Activated CD8-positive, alpha-beta memory T cell treated with anti-CD3 and anti-CD28 coated beads, Interleukin-2, amount 50 U/mL, for 1 hour (primary cell): Measurements from ENCODE around the gene ATAD1.
"Not testable (repeated sequence)": the region's sequence is repeated elsewhere in the genome, so short reads cannot be mapped to it uniquely, and the experiment has no call there.

Source experiments
- DNase-seq: peaks from one replicate; pipeline ENCODE4 v3.0.0-alpha.2; 2020; ENCODE audit errors: extremely low read depth

ATAD1 gene, protein sequence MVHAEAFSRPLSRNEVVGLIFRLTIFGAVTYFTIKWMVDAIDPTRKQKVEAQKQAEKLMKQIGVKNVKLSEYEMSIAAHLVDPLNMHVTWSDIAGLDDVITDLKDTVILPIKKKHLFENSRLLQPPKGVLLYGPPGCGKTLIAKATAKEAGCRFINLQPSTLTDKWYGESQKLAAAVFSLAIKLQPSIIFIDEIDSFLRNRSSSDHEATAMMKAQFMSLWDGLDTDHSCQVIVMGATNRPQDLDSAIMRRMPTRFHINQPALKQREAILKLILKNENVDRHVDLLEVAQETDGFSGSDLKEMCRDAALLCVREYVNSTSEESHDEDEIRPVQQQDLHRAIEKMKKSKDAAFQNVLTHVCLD

DNA sequence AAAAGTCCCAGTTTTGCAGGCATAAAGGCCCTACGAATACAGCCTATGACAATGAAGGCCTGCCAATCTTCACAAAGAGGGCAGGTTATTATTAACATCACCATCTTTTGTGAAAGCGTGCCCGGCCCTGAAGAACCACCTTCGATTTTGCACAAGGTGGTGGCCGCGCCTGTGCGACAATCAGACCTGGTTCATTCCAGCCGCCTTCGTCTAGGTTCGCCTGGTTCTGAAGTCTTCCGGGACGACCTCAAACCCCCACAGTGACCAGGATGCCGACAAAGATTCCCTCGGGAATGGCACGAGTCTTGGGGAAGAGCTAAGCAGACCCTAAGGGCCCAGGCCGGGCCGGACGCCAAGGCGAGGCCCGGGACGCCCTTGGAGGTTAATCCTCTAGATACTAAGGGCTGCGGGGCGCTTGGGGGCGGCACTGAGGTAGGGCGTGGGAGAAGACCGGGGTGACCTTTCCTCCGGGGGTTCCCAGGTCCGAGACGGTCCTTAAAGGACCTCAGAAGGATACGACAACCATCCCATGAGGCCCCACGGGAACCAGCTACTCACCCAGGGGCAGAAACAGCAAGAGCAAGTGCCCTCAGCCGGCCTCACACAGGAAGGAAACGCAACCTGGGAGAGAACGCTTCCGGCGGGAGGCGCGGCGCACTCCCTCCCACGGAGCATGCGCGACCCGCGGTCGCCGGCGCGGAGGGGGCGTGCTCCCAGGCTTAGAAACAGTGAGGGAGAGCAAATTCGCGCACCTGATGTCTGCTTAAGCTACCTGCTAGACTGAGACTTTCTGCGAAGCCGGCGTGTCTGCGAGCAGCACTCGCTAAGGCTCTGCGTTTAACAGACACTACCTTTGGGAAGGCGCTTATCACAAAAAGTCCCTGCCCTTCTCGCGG, at the start of gene ATAD1:
Gene ATAD1, minus strand, starts transcription at position 618 of the 896 bp plus-strand sequence. CDS start 3,627 bp downstream, outside the sequence.
- peak; percentile 59 for DNase-seq

DNA sequence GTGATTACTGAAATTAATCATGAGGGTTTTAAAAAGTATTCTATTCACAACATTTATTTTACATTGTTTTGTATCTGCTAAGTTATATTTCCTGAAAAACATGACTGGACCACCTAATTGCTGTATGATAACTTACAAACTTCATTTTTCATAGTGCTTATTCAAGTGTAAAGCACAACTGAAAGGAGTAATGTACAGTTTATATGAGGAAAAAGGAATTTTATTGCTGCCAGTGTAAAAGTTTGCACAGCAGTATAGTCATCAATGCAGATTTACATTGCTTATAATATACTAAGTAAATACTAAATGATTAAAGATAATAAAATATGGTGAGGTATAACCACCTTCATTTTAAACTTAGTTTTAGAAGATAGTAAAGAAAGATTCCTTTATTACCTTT, 49.4 kb upstream of the ATAD1 start:
- no peak for DNase-seq

DNA sequence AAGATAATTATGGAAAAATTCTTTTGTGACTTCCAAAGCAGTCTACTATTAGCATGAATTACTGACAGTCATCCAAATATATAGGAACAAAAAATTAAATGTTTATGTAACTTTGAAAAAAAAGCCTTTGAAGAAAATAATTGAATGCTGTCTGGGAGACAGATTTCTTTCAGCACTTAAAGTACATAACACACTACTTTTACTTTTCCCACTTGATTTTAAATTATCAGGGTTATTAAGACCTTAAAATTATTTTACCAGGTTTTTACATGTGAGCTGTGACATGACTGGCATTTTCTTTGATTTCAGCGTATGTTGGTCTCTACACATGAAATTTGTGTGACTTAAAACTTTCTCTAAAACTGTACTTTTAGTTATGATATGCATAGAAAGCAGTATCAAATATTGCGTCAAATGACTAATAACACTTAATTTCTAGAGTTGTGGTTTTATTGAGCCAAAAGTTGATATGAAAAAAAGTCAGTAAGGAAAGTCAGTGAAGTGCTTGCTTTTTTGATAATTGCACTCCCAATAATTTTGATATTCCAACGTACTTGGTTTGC, 48.5 kb upstream of the ATAD1 start:
- DNase-seq = no peak

- DNase-seq = no peak
Measured at GRCh38 chr10:87865241-87865881, 47.3 kb upstream of the ATAD1 start.

DNA sequence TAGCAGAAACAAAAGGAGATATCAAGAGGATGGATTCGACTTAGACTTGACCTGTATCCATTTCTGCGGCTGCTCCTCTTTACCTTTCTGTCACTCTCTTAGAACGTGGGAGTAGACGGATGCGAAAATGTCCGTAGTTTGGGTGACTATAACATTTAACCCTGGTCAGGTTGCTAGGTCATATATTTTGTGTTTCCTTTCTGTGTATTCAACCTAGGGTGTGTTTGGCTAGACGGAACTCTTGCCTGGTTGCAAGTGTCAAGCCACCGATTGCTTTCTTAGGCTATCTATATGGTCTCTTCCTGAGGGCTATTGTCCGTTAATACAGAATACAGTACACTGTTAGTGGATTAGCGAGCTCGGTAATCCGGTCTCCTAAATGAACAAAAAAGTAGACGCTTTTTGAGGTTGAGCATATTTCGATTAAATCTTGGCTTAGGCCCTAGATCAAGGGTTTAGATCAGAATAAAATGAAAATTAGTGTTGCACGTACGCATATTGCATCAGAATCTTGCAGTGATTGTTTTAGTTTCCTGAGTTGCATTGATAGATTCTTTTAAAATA, 46.6 kb upstream of the ATAD1 start:
- DNase-seq = no peak

DNA sequence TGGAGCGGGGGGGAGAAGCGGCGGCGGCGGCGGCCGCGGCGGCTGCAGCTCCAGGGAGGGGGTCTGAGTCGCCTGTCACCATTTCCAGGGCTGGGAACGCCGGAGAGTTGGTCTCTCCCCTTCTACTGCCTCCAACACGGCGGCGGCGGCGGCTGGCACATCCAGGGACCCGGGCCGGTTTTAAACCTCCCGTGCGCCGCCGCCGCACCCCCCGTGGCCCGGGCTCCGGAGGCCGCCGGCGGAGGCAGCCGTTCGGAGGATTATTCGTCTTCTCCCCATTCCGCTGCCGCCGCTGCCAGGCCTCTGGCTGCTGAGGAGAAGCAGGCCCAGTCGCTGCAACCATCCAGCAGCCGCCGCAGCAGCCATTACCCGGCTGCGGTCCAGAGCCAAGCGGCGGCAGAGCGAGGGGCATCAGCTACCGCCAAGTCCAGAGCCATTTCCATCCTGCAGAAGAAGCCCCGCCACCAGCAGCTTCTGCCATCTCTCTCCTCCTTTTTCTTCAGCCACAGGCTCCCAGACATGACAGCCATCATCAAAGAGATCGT, 46.0 kb upstream of the ATAD1 start:
- not testable (repeated sequence) for DNase-seq

DNA sequence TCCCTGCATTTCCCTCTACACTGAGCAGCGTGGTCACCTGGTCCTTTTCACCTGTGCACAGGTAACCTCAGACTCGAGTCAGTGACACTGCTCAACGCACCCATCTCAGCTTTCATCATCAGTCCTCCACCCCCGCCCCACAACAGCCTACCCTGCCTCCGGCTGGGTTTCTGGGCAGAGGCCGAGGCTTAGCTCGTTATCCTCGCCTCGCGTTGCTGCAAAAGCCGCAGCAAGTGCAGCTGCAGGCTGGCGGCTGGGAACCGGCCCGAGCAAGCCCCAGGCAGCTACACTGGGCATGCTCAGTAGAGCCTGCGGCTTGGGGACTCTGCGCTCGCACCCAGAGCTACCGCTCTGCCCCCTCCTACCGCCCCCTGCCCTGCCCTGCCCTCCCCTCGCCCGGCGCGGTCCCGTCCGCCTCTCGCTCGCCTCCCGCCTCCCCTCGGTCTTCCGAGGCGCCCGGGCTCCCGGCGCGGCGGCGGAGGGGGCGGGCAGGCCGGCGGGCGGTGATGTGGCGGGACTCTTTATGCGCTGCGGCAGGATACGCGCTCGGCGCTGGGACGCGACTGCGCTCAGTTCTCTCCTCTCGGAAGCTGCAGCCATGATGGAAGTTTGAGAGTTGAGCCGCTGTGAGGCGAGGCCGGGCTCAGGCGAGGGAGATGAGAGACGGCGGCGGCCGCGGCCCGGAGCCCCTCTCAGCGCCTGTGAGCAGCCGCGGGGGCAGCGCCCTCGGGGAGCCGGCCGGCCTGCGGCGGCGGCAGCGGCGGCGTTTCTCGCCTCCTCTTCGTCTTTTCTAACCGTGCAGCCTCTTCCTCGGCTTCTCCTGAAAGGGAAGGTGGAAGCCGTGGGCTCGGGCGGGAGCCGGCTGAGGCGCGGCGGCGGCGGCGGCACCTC, 45.3 kb upstream of the ATAD1 start, which contains the start of the genes KLLN and PTEN:
Gene KLLN, minus strand, starts transcription at position 481 of the 891 bp plus-strand sequence. CDS start 1,046 bp downstream, outside the sequence.
Gene PTEN, plus strand, starts transcription at position 573 of the 891 bp plus-strand sequence. CDS start 845 bp downstream, outside the sequence.
- peak; percentile 52 for DNase-seq

GRCh38 chr10:87862679-87863052, 44.6 kb upstream of the ATAD1 start:
- DNase-seq = peak; percentile 38

GRCh38 chr10:87861953-87862678, 44.1 kb upstream of the ATAD1 start:
- peak; percentile 80 for DNase-seq

DNA sequence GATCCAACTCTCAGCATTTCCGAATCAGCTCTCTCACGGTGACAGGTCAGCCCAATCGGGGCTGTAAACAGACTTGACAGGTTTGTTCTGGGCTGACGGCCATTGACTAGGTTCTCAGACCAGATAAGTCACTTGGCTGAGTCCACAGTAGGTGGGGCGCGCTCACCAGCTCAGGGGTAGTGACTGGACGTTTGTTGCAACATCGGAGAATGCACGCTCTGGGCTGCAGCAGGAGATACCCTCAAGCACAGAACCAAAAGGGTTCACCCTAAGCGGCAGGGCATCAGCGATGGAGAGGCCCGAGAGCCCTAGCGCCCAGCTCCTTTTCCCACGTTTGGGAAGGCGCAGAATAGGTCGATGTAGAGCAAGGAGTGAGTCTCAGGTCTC, 43.5 kb upstream of the ATAD1 start:
- no peak for DNase-seq

- DNase-seq = no peak
Measured at GRCh38 chr10:87860816-87861403, 42.9 kb upstream of the ATAD1 start.

GRCh38 chr10:87860156-87860795, 42.2 kb upstream of the ATAD1 start:
- no peak for DNase-seq

DNA sequence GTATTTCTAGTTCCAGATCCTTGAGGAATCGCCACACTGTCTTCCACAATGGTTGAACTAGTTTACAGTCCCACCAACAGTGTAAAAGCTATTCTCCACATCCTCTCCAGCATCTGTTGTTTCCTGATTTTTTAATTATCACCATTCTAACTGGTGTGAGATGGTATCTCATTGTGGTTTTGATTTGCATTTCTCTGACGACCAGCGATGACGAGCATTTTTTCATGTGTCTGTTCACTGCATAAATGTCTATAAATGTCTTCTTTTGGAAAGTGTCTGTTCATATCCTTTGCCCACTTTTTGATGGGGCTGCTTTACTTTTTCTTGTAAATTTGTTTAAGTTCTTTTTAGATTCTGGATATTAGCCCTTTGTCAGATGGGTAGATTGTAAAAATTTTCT, 37.6 kb upstream of the ATAD1 start:
- not testable (repeated sequence) for DNase-seq

DNA sequence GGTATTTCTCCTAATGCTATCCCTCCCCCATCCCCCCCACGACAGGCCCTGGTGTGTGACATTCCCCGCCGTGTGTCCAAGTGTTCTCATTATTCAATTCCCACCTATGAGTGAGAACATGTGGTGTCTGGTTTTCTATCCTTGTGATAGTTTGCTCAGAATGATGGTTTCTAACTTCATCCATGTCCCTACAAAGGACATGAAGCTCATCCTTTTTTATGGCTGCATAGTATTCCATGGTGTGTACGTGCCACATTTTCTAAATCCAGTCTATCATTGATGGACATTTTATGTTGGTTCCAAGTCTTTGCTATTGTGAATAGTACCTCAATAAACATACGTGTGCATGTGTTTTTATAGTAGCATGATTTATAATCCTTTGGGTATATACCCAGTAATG, 37.2 kb upstream of the ATAD1 start:
- DNase-seq = not testable (repeated sequence)

- DNase-seq = no peak
Measured at GRCh38 chr10:87852089-87852488, 34.1 kb upstream of the ATAD1 start.

- peak; percentile 18 for DNase-seq
Measured at GRCh38 chr10:87850742-87851205, 32.7 kb upstream of the ATAD1 start.

DNA sequence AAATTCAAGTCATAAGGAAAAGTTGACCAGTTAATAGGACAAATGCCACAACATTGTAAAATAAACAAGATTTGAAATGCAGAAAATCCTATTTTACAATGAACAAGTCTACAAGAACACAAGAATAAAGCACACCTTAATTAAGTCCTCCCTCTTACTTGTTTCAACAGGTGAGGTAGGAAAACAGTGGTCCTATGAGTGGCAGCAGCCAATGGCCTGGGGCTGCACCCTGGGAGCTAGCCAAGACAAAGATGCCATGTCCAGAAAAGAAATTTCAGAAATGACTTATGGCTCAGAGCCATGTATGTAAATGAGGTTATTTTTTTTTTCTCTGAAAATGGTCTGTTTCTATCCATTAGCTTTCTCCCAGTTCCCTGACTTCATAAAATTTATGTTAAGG, 31.0 kb upstream of the ATAD1 start:
- no peak for DNase-seq

DNA sequence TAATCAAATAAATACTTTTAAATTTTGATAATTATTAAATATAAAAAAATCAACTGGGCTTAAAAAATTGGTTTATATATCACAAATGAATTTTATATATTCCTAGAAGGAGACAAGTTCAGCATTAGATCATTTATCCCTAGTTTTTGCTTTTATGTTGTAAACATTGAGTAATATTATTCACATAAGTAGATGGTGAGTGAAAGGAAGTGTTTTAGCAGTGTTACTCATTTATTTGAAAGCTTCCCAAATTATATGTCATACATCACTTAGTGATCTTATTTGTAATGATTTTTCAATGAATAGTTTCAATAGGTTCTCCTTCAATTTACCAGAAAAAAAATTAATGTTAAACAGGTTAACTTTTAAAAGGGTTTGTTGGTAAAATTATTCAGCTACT, 29.5 kb upstream of the ATAD1 start:
- DNase-seq = no peak
